DOHH2 (cell line): ENCODE measurements around the gene AMACR.

ENCODE experiments used
- H3F3A ChIP-seq: fragments of 200-600 bp; sonication (generic), shearing (Covaris generic); 2 replicates; pipeline ENCODE4 v1.6.0; 2016; ENCODE audit warnings: antibody characterized with exemption, mild to moderate bottlenecking; ENCODE audit not compliant: control insufficient read depth, insufficient read depth
- H3K27ac ChIP-seq: fragments of 200-600 bp; sonication (generic); 2 replicates; pipeline ENCODE4 v1.5.1; 2014; ENCODE audit warnings: low read depth, mild to moderate bottlenecking, low read length, moderate library complexity
- H3K27me3 ChIP-seq: fragments of 200-600 bp; sonication (generic); 2 replicates; pipeline ENCODE4 v1.6.1; 2014; ENCODE audit warnings: mild to moderate bottlenecking, low read length, mixed read lengths; ENCODE audit not compliant: control insufficient read depth
- H3K36me3 ChIP-seq: fragments of 200-600 bp; sonication (generic); 2 replicates; pipeline ENCODE4 v1.6.1; 2014; ENCODE audit warnings: mild to moderate bottlenecking, low read length, moderate library complexity, mixed read lengths; ENCODE audit not compliant: control insufficient read depth
- H3K4me1 ChIP-seq: fragments of 200-600 bp; sonication (generic); 2 replicates; pipeline ENCODE4 v1.6.1; 2014; ENCODE audit warnings: mild to moderate bottlenecking, low read length, mixed read lengths; ENCODE audit not compliant: control insufficient read depth
- H3K4me2 ChIP-seq: fragments of 200-600 bp; sonication (generic); 2 replicates; pipeline ENCODE4 v1.6.0; 2014; ENCODE audit warnings: mild to moderate bottlenecking, low read length, moderate library complexity
- H3K4me3 ChIP-seq: fragments of 200-600 bp; sonication (generic); 2 replicates; pipeline ENCODE4 v1.5.1; 2014; ENCODE audit warnings: mild to moderate bottlenecking, low read length, mixed read lengths
- H3K79me2 ChIP-seq: fragments of 200-600 bp; sonication (generic); 2 replicates; pipeline ENCODE4 v1.6.1; 2014; ENCODE audit warnings: mild to moderate bottlenecking, low read length, mixed read lengths; ENCODE audit not compliant: control insufficient read depth
- H3K9me2 ChIP-seq: fragments of 200-600 bp; sonication (generic); replicated peaks from 2 replicates; pipeline ENCODE4 v1.6.1; 2014; ENCODE audit warnings: mild to moderate bottlenecking, low read length, mixed read lengths; ENCODE audit not compliant: control insufficient read depth
- H3K9me3 ChIP-seq: fragments of 200-600 bp; sonication (generic); 2 replicates; pipeline ENCODE4 v1.6.1; 2014; ENCODE audit warnings: antibody characterized with exemption, low read length, mixed read lengths; ENCODE audit not compliant: control insufficient read depth, insufficient read depth
- H4K20me1 ChIP-seq: fragments of 200-600 bp; sonication (generic); 2 replicates; pipeline ENCODE4 v1.6.0; 2014; ENCODE audit warnings: low read depth, mild to moderate bottlenecking, antibody characterized with exemption, low read length, moderate library complexity; ENCODE audit not compliant: control insufficient read depth, insufficient read depth
- EZH2phosphoT487 ChIP-seq: fragments of 200-600 bp; sonication (generic); IDR thresholded peaks from 2 replicates; pipeline ENCODE4 v1.6.1; 2017; ENCODE audit warnings: borderline replicate concordance, mild to moderate bottlenecking, antibody characterized with exemption, low read length, moderate library complexity, mixed read lengths
- TF ChIP-seq, protein P1 (sequence below): fragments of 200-600 bp; sonication (generic); IDR thresholded peaks from one replicate; pipeline ENCODE4 v1.5.1; 2014; ENCODE audit warnings: antibody characterized with exemption, mild to moderate bottlenecking, low read depth, low read length; ENCODE audit not compliant: poor library complexity, severe bottlenecking

The AMACR gene

DNA sequence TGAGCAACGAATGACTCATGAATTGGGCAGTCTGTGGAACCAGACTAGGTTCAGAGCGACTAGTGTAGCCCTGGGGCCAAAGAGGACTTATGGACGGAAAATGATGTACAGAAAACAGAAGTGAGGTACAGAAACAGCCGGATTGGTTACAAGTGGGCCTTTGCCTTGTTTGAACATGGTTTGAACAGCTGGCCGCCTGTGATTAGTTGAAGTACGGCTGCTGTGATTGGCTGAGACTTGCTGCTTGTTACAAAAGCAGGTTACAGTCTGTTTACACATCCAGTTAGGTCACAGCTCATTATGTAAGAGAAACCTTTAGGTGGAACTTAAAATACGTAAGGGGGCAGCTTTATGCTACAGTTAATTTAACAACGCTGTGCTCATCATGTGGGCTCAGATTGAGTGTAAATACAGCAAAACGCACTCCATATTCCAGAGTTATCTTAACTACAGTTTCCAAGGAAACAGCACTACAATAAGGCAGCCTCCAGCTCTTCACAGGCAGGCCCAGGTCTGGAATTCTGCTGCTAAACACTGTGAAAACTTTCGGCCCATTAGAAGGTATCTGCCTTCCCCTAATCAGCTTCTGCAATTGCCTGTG lies 6.5 kb downstream of the AMACR start:
- Histone ChIP-seq H3K9me2 (no peaks in the 10 kb centered on the region), H3K4me2 (no peak overlapping the region), H3K79me2 (no peaks in the 10 kb centered on the region), H4K20me1 (no peaks in the 10 kb centered on the region), H3K27ac (no peak overlapping the region), H3K4me3 (no peak overlapping the region), H3K27me3 (no peaks in the 10 kb centered on the region), H3F3A (no peaks in the 10 kb centered on the region), H3K9me3 (no peaks in the 10 kb centered on the region), H3K4me1 (no peaks in the 10 kb centered on the region), H3K36me3 (no peaks in the 10 kb centered on the region)
- no peak for TF ChIP-seq EZH2phosphoT487
- TF ChIP-seq, protein P1, sequence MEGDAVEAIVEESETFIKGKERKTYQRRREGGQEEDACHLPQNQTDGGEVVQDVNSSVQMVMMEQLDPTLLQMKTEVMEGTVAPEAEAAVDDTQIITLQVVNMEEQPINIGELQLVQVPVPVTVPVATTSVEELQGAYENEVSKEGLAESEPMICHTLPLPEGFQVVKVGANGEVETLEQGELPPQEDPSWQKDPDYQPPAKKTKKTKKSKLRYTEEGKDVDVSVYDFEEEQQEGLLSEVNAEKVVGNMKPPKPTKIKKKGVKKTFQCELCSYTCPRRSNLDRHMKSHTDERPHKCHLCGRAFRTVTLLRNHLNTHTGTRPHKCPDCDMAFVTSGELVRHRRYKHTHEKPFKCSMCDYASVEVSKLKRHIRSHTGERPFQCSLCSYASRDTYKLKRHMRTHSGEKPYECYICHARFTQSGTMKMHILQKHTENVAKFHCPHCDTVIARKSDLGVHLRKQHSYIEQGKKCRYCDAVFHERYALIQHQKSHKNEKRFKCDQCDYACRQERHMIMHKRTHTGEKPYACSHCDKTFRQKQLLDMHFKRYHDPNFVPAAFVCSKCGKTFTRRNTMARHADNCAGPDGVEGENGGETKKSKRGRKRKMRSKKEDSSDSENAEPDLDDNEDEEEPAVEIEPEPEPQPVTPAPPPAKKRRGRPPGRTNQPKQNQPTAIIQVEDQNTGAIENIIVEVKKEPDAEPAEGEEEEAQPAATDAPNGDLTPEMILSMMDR: no peak

DNA sequence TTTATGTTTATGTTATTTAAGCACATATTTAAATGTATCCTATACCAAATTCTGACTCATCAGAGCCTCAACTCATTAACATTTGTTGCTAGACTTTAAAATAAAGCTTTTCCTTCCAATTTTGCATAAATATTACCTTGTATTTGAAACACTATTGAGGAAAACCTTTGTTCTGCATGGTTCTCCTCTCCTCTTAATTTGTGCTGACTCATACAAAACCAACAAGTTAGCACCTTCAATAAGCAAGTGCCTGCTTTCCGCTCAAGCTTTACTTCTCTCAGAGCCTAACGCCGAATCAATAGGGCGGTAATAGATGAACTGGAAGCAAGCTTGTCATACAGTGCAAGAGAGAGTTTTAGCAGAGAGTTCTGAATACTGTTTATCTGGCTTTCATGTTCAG lies 7.9 kb downstream of the AMACR start:
- no peaks in the 10 kb centered on the region for H3K79me2 ChIP-seq
- TF ChIP-seq EZH2phosphoT487: no peak
- TF ChIP-seq, protein P1: no peak
- H3K4me1 ChIP-seq: no peaks in the 10 kb centered on the region
- H4K20me1 ChIP-seq: no peaks in the 10 kb centered on the region
- H3K9me3 ChIP-seq: no peaks in the 10 kb centered on the region
- H3K27ac ChIP-seq: no peak overlapping the region
- no peak overlapping the region for H3K4me2 ChIP-seq
- no peaks in the 10 kb centered on the region for H3F3A ChIP-seq
- no peaks in the 10 kb centered on the region for H3K27me3 ChIP-seq
- no peaks in the 10 kb centered on the region for H3K9me2 ChIP-seq
- no peaks in the 10 kb centered on the region for H3K36me3 ChIP-seq
- H3K4me3 ChIP-seq: no peak overlapping the region

DNA sequence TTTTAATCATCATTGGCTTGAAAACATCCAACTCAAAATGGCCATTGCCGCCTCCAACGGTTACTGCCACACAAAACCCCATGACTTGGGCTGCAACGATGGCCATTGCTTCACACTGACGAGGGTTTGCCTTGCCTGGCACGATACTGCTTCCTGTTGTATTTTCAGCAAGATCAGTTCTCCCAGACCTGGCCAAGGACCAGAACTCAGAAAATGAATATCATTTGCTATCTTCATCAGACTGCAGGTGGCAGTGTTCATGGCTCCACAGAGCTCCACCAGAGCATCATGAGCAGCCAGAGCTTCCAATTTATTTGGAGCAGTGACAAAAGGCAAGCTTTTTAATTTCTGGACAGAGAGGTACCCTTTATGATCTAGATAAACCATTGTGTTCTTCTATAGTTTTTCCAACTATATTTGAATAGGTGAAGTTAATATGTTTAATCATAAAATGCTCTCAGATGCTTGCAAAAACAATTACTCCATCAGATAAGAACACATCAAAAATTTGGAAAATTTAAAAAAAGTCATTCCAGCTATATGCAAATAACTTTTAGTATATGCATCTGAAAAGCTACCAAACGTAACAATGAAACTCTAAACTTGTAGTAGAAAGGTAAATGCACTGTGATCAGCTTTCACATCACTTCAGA lies 10.4 kb downstream of the AMACR start:
- no peak for TF ChIP-seq EZH2phosphoT487
- TF ChIP-seq, protein P1: peak; percentile 70
- no peaks in the 10 kb centered on the region for H3K79me2 ChIP-seq
- no peak overlapping the region for H3K4me3 ChIP-seq
- no peak overlapping the region for H3K27ac ChIP-seq
- no peaks in the 10 kb centered on the region for H3F3A ChIP-seq
- no peaks in the 10 kb centered on the region for H3K9me3 ChIP-seq
- H3K4me1 ChIP-seq: no peaks in the 10 kb centered on the region
- H3K36me3 ChIP-seq: no peaks in the 10 kb centered on the region
- H3K27me3 ChIP-seq: no peaks in the 10 kb centered on the region
- H3K9me2 ChIP-seq: no peaks in the 10 kb centered on the region
- H3K4me2 ChIP-seq: no peak overlapping the region
- no peaks in the 10 kb centered on the region for H4K20me1 ChIP-seq
